Hematopoietic multipotent progenitor cell treated with erythropoietin and hydrocortisone succinate and interleukin-3 and kit ligand, for 4 days (in vitro differentiated cells): ENCODE measurements around the gene PCNX2.

Experiments
- DNase-seq: peaks from one replicate; pipeline ENCODE4 v3.0.0-alpha.2; 2015

Gene PCNX2

DNA sequence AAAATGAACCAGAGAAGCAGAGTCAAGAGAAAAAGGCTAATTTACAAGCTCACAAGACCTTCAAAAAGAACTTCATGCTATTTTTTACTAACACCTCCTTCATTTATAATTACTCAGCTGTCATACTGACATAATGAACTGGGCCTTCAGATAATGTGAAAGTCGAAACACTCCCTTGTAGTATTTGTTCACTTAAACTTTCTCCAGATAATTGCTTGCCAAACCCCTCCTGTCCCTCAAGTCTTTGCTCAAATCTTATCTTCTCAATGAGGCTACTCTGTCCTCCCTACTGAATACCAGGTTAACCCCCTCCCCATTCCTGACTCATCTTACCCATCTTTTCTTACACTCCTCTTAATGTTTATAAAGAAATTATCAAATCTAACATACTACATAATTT, 20.9 kb upstream of the PCNX2 start:
- DNase-seq: no peak

DNA sequence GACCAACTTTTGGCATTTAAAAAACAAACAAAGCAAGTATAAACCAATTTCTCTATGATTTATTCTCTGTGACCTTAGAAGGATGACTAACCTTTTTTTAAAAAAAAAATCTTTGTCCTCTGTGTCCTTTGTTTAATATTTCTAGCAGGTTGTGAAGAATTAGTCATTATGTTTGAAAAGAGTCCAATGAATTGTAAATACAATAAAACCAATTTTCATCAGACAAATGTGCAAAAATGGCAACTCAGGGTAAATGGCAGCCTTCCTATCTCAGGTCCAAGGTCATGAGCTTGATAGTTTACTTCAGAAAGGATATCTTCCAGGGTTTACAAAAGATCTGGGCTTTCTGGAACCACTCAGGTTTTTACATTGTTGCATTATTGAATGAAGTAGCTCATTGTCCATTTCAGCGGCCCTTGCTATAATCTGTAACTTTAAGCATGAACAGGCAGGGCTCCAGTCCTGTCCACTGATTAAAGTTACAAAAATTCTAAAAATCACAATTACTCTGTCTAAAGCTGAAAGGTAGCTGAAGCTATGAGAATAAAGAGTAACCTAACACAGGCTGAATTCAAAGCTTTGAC, 20.3 kb upstream of the PCNX2 start:
- DNase-seq: no peak

DNA sequence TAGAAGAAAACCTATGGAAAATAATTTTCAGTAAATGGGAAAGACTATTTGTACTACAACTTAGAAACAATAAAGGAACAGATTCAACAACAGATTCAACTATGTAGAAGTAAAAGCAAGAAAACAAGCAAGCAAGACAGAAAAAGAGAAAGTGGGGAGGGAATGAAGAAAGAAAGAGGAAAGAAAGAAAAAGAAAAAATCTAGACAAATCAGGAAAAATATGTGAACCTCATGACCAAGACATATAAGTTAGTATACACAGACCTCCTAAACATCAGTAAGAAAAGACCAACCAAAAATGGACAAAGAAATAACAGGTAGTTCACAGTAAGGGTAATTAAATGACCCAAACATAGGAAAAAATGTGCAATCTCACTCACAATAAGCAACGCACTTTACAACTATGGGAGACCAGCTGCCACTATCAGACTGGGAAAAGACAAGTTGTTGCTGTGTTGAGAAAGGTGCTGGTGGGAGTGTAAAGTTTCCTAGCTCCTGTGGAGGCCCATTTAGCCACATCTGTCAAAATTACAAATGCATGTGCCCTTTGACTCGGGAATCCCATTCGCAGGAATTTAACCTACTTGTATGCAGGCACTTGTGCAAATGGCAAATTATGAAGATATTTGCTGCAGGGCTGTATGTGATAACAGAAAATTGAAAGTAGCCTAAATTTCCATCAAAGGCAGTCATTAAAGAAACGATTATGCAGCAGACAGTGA, 18.1 kb upstream of the PCNX2 start:
- DNase-seq: no peak

DNA sequence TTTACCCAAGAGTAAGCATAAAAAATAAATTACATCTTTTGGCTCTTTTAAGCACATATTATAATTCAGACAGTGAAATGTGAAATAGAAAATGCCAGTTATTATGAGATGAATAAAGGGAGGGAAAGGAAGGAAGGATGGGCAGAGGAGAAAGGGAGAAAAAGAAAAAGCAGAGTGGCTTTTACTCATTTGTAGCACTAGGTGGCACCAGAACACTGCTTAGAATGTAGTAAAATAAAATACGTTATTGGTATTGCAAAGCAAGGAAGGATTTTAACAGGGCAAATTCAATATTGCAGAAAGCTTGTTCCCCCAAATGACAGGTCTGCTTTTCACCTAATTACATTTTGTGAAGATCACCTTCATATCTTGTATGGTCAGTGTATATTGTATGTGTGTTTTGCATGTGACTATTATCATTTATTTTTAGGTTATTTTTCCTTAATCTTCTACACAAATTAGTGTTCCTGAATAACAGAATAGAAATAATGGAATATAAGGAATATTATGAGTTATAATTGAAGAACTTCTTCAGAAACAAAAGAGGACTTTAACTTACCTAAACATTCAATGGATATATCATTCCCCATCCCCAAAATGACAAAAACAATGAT, 9.1 kb upstream of the PCNX2 start:
- DNase-seq: peak; percentile 72

DNA sequence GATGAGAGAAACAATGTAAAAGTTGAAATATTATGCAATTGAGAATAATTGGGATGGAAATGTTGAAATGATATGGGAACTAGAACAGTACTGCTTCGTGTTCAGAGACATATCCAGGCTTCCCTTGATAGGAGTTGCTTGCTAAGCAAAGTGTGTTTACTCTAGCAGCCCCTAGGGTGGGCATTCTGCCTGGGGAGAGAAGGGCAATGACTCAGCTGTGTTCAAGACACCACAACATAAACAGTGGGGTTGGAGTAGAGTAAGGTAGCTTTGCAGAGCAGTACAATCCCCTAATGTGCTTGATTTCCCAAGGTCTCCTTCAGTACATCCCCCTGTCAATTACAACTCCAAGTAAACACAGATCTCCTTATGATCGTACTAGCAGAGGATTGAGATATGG, 4.8 kb upstream of the PCNX2 start:
- no peak for DNase-seq

DNA sequence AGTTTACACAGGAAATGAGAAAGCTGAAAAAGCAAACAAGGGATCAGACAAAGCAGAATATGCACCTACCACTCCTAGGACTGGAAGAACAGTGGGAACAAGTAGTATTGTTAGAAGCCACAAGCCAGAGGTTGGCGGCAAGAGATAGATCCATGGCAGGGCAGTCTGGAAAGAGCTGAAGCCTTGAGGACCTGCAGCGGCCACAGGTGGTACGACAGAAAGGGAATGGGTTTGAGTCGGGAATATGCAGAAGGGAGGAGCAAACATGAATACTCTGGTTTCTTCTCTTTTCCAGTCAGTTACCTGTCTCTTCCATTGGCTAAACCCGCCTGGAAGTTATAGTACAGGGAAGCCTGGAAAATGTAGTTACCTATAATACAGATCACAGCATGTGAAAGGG, 3.9 kb upstream of the PCNX2 start:
- DNase-seq: no peak

DNA sequence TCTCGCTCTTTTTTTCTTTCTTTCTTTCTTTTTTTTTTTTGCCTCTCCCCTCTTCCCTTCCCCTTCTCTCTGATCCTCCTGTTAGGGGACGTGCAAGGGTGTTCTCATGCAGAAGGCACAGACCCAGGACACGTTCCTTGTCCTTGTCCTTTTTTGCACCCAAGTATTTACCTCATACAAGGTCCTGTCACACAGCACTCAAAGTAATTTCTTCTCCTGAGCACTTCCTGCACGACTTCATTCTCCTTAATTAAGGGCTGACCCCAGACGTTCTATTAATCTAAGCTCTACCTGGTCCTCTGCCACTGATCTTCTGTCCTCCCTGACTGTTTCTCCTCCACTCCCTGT, 424 bp upstream of the PCNX2 start:
- peak; percentile 5 for DNase-seq

DNA sequence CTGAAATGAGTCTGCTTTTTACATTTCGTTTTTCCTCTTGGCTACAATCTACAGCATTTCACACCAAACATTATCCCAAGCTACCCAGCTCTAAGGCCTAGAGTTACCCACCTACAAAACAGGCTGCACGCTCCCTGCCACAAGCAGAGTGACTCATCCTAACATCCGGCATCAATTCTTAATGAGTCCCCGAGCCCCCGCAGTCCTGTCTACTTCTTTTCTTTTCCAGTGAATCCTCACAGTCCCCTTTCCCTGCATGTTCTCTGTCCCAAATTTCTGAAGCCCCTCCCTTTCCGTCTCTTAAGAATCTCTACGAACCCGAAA, 650 bp downstream of the PCNX2 start:
- peak; percentile 67 for DNase-seq

DNA sequence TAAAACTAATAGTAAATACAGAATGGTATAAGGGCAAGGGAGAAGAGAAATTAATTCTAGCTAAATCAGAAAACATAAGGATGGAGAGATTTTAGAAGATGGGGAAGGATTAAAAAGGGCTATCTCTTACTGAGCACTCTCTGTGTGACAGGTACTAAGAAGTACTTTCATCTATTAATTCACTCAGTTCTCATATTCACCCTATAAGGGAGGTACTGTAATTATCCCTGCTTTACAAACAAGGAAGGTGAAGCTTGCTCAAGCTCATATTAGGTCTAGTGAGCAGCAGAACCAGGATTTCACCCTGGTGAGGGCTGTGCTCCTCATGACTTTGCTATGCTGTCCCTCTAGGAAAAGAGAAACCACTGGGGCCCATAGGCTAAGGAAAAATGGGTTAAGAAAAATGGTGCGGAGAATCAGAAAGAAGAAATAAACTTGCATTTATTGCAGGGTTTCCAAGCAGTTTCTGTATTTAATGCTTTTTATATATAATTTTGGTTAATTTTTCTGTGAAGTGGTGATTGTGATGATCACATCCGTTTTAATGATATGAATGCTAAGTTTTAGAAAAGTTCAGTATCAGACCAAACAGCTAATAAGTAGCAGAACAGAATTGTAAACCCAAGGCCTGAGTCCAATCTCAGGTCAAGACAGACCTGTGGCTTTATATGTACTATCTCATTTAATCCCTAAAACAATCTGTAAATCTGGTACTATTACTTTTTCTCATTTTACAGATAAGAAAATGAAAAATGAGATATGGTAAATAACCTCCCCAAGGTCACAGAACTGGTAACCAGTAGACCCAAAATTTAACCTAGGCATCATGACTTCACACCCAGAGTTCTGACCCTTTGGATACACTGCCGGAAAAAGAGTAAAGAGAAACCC, 1.7 kb downstream of the PCNX2 start:
- DNase-seq: no peak

DNA sequence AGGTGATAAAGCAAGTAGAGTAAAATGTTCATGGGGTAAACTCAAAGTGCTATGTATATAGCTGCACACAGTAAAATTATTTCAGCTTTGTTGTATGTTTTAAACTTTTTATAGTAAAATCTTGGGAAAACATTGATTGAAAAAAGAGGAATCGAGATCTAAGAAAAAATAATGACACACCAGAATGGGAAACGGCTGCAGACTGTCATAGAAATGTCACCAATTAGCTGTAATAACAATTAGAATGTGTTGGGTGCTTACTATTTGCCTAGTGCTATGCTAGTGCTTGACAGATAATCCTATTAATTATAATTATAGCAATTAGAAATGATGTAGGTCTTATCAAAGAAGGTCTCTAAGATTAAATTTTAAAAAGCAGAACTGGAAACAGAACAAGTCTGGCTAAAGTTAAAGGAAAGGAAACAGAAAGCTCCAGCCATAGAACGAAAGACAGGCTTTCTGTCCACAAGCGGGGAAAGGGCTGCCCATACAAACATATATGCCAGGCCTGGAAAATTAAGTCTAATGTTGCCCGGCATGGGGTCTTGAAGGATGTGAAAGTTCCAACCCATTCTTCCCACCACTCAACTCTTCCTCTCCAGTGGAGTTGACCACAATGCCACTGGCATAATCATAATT, 5.0 kb downstream of the PCNX2 start:
- DNase-seq: peak; percentile 17

DNA sequence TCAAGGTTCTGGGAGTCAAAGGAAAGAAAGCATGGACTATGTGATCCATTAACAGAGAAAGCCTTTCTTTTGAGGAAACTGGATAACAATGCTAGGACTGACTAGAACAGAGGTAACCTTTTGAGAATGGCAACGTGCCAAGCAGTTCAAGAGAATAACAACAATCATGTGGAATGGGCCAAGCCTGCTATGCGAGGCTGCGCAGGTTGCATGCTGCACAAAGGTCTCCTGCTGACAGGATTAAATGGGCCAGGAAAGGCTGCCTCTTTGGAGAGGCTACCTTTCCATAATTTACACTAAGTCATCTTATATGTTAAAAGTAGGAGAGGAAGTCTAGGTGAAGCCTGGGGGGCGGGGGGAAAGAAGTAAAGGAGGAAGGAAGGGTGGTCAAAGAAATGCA, 5.8 kb downstream of the PCNX2 start:
- DNase-seq: no peak

DNA sequence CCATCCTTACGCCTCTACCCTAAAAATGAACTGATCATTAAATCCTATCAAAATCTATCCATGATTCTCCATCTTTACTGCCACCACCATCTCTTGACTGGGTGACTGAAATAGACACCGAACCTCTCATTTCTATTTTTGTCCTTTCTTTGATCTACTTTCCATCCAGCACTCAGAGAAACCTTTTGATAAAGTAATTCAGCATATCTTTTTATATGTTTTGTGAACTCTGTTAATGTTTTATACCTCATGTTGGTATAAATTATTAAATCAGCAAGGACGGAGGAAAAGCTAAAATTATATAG, 13.0 kb downstream of the PCNX2 start:
- DNase-seq: no peak

DNA sequence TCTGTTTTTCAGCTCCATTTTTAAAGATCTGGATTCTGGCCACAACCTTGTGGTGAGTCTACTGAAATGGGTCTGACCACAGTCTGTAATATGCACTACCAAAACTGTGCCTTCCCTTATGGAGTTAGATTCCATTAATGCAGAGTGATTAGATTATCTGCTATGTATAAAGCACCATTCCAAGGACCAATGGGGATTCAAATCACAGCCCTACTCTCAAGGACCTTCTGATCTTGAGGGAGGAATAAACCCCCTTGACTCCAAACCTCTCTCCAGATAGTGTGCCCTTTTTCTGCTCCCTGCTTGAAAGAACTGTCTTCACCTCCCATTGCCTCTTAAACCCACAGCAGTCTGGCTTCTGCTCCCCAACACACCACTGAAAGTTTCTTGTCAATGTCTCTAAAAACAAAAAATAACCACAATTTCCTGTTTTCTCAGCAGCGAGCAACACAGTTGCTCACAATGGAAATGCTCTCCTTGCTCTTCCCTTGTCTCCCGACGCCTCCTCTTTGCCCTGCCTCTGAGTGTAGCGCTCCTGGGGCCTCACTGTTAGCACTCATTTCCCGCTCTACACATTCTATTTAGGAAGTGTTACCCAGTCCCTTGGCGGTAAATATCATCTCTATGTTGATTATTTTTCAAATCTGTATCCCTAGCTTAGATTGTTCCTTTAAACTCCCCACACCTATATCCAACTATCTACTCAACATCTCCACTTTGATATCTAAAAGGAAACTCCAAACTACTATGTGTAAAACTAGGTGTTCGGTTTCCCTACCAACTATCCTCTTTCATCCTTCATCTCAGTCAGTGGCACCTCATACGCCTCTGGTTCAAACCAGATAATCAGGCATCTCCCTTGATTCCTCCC, 13.6 kb downstream of the PCNX2 start:
- DNase-seq: peak; percentile 50

DNA sequence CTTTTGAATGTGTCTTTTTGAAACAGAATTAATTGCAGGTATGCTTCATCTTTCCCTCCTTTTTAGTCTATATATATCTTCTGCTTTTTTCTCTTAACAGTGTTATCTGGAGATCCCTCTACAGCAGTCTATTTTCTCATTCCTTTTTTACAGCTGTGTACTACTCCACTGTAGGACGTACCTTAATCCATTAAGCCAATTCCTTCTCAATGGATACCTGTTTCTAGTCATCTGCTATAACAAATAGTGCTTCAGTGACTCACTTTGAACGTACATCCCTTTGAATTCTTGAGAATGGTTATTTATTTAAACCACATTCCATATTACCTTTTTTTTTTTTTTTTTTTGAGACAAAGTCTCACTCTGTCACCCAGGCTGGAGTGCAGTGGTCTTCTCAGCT, 15.6 kb downstream of the PCNX2 start:
- DNase-seq: no peak

DNA sequence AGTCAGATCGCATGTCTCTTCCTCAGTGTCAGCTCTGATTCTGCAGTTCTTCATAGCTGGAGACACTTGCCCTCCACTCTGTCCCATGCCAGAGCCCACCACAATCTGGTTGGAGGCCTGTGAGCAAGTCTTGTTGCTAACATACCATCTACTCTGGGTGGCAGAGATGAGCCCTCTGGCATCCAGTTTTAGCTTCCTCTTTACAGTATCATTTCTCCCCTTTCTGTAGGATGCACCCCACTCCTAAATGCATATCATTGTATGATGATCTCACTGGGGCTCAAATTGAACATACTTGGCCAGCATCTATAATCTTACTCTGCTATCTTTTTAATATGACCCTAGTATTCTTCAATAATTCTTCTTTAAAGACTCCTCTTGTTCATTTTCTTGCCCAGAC, 16.9 kb downstream of the PCNX2 start:
- peak; percentile 8 for DNase-seq

DNA sequence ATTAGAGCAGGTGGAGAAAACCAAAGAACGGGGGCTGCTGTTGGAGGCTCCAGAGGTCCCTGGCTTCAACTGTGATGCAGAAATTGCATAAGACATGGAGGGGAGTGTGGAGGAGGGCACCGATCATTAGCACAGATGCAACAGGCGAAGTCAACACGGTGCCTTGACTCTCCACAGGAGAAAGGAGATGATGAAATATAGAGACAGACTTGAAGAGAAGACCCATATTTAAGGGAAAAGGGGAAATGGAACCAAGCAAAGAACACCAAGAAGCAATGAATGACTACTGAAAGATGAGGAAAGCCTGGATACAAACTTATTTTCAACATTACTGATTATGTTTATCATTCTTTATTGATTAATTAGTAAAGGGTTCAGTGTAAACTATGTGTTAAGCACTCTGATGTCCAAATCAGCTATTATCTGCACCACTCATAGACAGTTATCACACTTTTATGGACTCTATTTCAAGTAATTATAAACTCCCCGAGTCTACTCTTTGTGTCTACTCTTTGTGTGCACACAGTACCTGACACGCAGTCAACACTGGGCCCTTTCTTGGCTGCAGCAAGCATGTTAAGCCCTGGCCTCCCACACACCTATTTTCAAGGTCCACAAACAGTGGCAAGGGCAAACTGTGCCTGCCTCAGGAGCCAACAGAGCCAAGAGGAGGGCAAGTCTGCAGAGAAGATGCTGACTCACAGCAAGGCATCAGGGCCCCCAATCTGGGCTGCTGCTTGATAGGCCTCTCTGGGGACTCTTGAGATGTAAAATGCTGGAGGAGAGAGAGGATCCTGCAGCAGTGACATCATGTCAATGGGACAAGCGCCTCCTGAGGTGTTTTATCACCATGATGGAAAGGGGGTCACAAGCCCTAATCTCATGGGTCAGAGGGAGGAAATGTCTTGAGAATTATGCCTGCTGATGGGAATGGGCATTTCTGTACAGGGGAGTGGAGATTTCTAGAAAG, 17.6 kb downstream of the PCNX2 start:
- peak; percentile 18 for DNase-seq

DNA sequence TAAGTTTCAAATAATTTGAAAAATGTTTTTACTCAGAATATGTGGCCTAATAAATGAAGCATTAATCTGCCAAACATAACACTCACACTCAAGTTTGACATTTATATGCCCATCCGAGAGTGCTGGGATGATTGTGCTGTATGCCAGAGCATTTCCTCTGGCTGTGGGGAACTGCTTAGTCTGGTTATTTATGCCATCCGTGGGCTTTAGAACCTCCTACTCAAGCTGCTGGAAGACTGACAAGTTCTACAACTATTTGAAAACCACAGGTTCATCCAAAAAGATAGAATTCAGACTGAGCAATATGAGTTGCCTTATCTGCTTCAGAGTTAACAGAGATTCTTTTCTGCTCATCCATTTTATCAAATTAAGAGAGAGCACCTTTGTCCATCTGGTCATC, 25.9 kb downstream of the PCNX2 start:
- DNase-seq: no peak

DNA sequence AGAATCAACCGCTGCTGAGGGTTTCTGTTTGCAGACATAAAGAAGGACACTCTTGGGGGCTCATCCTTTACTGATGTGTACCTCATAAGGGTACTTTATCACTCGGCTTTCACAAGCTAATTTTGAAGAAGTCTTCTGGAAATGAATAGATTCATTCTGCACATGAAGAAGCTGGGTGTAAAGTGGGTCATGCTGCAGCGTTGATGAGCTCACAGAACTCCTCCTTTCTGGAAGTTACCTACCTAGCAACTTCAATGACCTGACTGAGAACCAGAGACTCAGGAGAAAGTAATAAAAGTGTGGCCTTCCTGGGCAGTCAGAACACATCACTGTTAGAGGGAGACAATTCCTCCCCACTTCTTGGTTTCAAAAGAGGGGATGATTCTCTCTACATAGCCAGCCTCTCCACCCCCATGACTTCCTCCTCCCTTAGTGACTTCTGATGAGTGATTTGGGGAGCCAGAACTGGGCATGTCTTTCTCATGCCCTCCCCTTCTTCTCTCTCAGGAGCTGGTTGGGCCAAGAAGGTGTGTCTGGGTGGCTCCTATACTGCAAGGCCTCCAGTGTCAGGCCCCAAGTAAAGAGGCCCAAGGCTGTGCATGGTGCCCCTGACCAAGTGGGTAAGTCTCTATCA, 27.0 kb downstream of the PCNX2 start:
- DNase-seq: no peak

DNA sequence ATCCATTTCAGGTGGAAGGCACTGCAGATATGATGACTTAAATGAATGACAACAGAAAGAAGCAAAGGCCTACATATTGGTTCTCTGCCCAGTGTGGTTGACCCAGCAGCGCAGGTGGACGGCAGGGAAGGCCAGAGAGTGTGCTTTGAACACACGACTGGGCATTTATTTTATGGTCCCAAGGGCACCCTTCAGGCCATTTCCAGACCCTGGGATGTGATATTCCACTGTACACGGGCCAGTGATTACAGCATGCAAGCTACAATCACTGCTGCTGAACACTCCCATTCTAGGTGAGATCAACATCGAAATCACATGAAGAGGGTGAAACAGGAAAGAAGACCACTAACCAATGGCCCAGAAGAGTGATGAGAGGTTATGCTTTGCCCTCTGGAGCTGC, 33.8 kb downstream of the PCNX2 start:
- no peak for DNase-seq

DNA sequence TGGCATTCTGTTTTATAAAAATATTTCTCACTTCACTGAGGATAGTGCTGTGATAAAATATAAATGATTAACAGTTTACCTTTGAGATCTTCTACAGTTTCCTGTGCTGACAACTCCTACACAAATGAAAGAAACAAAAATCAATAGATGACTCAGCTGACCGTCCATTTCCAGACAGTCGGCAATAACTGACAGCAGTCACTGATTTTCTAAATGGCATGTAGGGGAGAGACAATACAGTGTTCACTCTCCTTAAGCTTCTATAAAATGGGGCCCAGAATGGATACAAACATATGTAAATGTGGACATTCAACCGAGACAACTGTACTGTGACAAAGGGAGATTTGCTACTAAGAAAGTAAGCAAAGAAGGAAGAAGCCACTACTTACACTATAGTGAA, 34.3 kb downstream of the PCNX2 start:
- no peak for DNase-seq

DNA sequence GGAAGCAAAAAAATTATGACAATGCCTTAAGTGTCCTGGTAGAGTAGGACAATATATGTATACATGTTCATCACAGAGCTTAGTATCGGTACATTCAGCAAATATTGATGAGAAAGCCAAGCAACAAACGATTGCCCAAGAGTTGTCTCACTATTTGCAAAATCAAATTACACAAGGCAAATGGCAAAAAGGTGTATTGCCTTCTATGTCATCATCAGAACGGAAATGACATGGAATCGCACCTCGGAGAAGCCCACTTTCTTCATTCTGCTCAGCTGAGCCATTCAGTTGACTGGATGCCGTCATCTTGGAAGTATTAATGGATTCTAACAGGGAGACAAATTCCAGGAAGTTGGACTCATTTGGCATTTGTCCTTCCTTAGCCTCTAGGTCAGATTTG, 37.7 kb downstream of the PCNX2 start:
- no peak for DNase-seq
